Thyroid gland (tissue), 4 donors: ENCODE measurements around the gene BEND3.

Experiments
- POLR2A ChIP-seq, 2 donors: fragments of 450-650 bp; IDR thresholded peaks; one replicate each; pipeline ENCODE4 v1.6.1; 2017; ENCODE audit warnings: antibody characterized with exemption in 2 of 2, mild to moderate bottlenecking in 2 of 2, moderate library complexity in 1 of 2
- TF ChIP-seq, protein P1 (sequence below), 6 experiments: fragments of 200-600 bp in 3 of 6; fragments of 450-650 bp in 3 of 6; sonication (generic) in 3 of 6; IDR thresholded peaks; one replicate each; pipeline ENCODE4 v1.5.1; 2016 to 2019; ENCODE audit warnings: antibody characterized with exemption in 6 of 6, mild to moderate bottlenecking in 2 of 6, inconsistent platforms in 1 of 6, moderate library complexity in 1 of 6

DNA sequence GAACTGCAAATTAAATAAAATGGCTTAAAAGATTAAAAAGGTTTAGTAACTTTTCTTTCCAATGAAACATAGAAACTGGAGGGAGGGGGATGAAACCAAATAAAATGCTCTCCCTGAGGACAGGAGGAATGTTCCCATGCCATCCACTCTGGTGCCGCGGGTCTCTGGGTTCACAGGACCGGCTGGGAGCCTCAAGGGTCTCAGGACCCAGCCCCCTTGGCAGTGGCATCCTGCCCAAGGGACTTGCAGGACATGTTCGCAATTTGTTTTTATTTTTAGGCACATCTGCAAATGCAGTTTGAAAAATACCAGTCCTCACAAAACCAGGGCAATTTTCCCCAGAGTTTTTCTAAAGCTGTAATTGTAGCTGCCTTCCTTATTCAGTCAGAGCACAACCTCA lies 7.5 kb downstream of the BEND3 start:
- TF ChIP-seq, protein P1, sequence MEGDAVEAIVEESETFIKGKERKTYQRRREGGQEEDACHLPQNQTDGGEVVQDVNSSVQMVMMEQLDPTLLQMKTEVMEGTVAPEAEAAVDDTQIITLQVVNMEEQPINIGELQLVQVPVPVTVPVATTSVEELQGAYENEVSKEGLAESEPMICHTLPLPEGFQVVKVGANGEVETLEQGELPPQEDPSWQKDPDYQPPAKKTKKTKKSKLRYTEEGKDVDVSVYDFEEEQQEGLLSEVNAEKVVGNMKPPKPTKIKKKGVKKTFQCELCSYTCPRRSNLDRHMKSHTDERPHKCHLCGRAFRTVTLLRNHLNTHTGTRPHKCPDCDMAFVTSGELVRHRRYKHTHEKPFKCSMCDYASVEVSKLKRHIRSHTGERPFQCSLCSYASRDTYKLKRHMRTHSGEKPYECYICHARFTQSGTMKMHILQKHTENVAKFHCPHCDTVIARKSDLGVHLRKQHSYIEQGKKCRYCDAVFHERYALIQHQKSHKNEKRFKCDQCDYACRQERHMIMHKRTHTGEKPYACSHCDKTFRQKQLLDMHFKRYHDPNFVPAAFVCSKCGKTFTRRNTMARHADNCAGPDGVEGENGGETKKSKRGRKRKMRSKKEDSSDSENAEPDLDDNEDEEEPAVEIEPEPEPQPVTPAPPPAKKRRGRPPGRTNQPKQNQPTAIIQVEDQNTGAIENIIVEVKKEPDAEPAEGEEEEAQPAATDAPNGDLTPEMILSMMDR (IDR thresholded peaks at IDR 0.05), result no peak
- no peak for TF ChIP-seq POLR2A (IDR thresholded peaks at IDR 0.05)
